GM19395 (cell line): Measurements from ENCODE around the gene TUBB1.

Experiments used
- ATAC-seq: cut with Tn5 transposase; IDR thresholded peaks from one replicate; pipeline ENCODE4 v1.9.1; 2021; ENCODE audit warnings: mild to moderate bottlenecking, moderate library complexity; ENCODE audit not compliant: unreplicated experiment

Gene TUBB1

DNA sequence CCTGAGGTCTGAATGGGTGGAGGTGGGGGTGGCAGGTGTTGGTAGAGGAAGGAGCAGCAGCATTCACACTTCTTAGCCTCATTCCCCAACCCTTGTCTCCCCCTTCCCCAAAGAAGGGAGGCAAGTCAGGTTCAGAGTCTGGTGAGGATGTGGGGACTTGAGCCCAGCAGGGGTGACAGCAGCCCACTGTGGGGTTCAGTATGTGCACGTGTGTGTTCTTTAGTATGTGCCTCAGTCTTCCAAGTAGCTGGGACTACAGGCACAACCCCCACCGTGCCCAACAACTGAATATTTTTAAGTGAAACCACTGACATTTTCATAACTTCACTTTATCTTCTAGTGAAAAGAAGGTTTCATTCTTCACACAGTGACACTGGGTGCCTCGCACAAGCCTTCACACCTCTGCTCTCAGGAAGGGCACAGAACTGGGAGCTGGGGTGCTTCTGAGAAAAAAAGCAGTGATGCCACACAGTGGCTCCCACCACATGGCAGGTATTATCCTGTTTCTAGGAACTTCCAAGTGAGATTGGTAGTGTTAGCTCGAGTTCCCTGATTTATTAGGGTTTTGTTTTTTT, 56.8 kb downstream of the TUBB1 start:
- no peak for ATAC-seq
